Smooth muscle cell (in vitro differentiated cells): ENCODE results near the gene DNA2. TPM values are rescaled to one million over a fixed set of nuclear protein-coding genes. Genes with fewer than 3 reads are reported as not detected.

ENCODE experiments used
- DNase-seq: peaks from one replicate; lab custom pipeline; 2025; ENCODE audit not compliant: unreplicated experiment; lab: John Stamatoyannopoulos, UW
- H2AFZ ChIP-seq: fragments of 200-600 bp; sonication (generic); 2 replicates; pipeline ENCODE4 v1.6.0; 2016; ENCODE audit warnings: antibody characterized with exemption, low read depth, mild to moderate bottlenecking
- H3F3A ChIP-seq: fragments of 200-600 bp; sonication (generic); 2 replicates; pipeline ENCODE4 v1.6.0; 2017; ENCODE audit warnings: antibody characterized with exemption, low read depth
- H3K27ac ChIP-seq: fragments of 200-600 bp; sonication (generic); 2 replicates; pipeline ENCODE4 v1.5.1; 2016; ENCODE audit warnings: low read depth, mild to moderate bottlenecking
- H3K27me3 ChIP-seq: fragments of 200-600 bp; sonication (generic); 2 replicates; pipeline ENCODE4 v1.6.1; 2016; ENCODE audit warnings: low read depth, mild to moderate bottlenecking
- H3K36me3 ChIP-seq: fragments of 200-600 bp; sonication (generic); 2 replicates; pipeline ENCODE4 v1.5.1; 2016; ENCODE audit warnings: low read depth
- H3K4me1 ChIP-seq: fragments of 200-600 bp; sonication (generic); 2 replicates; pipeline ENCODE4 v1.5.1; 2016; ENCODE audit warnings: low read depth
- H3K4me2 ChIP-seq: fragments of 200-600 bp; sonication (generic); 2 replicates; pipeline ENCODE4 v1.6.0; 2016; ENCODE audit warnings: mild to moderate bottlenecking
- H3K4me3 ChIP-seq: fragments of 200-600 bp; sonication (generic); 2 replicates; pipeline ENCODE4 v1.5.1; 2016; ENCODE audit warnings: mild to moderate bottlenecking
- H3K79me2 ChIP-seq: fragments of 200-600 bp; sonication (generic); 2 replicates; pipeline ENCODE4 v1.6.0; 2016; ENCODE audit warnings: low read depth, mild to moderate bottlenecking
- H3K9ac ChIP-seq: fragments of 200-600 bp; sonication (generic); 2 replicates; pipeline ENCODE4 v1.6.0; 2016; ENCODE audit warnings: low read depth
- H3K9me3 ChIP-seq: fragments of 200-600 bp; sonication (generic); replicated peaks from 2 replicates; pipeline ENCODE4 v1.5.1; 2016; ENCODE audit warnings: low read depth
- H4K20me1 ChIP-seq: fragments of 200-600 bp; sonication (generic); 2 replicates; pipeline ENCODE4 v1.6.0; 2016; ENCODE audit warnings: low read depth
- CTCF ChIP-seq: fragments of 200-600 bp; sonication (generic); IDR thresholded peaks from 2 replicates; pipeline ENCODE4 v1.5.1; 2017; ENCODE audit warnings: borderline replicate concordance, mild to moderate bottlenecking, antibody characterized with exemption; ENCODE audit not compliant: insufficient read depth, poor library complexity, severe bottlenecking
- WGBS: methylation state at CpG from one replicate; pipeline ENCODE4 v1.1.7; 2016; ENCODE audit warnings: low lambda C conversion rate; 5-methylcytosine and 5-hydroxymethylcytosine counted together
- polyA plus RNA-seq: library from polyadenylated mRNA; unstranded; fragments of >200 nt; fragmentation: Nextera tagmentation; extraction: Ambion mirVana; gene quantifications from 2 replicates; pipeline ENCODE4 v1.2.1, GENCODE V29; 2016
- total RNA-seq: library from RNA; depleted of rRNA; stranded (reverse); fragments of >200 nt; gene quantifications from 2 replicates; pipeline ENCODE4 v1.2.3, GENCODE V29; 2014

Gene DNA2
- total and polyA plus RNA-seq, 2 experiments from 2014 or later: 2.1 to 13.8 TPM

DNA sequence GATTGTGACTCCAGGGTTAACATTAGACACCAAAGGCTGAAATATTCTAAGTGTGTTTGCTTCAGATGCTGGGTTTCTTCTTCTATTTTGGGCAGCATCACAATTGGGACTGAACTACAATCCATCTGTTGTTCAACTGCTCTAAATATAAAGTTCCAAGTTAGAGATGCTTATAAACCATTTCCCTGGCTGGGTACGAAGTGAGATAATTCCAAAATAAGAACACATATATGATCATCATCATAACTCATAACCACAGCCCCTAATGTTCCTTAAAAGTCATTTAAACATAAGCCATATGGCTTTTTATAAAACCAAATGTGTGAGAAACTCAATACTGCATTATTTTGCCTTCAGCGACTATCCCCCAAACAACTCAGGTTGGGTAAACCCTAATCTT, 28.8 kb downstream of the DNA2 start:
- no peak overlapping the region for H3K4me3 ChIP-seq
- H3K27ac ChIP-seq: no peak overlapping the region
- no peaks in the 10 kb centered on the region for H3K4me1 ChIP-seq
- no peaks in the 10 kb centered on the region for H3K79me2 ChIP-seq
- H3K27me3 ChIP-seq: no peaks in the 10 kb centered on the region
- DNase-seq: no peak
- H3K9me3 ChIP-seq: no peaks in the 10 kb centered on the region
- no peaks in the 10 kb centered on the region for H3K36me3 ChIP-seq
- no peak overlapping the region for H3K4me2 ChIP-seq
- no peaks in the 10 kb centered on the region for H4K20me1 ChIP-seq
- no peaks in the 10 kb centered on the region for H3F3A ChIP-seq
- H3K9ac ChIP-seq: no peak overlapping the region
- 95% methylated on average over 2 of the region's 2 CpGs for WGBS
- H2AFZ ChIP-seq: no peak overlapping the region
- TF ChIP-seq CTCF: no peak

- Histone ChIP-seq H2AFZ (no peak overlapping the region), H3K4me3 (no peak overlapping the region), H3K9ac (no peak overlapping the region), H3K27ac (no peak overlapping the region), H3K4me2 (no peak overlapping the region), H3K4me1 (no peaks in the 10 kb centered on the region), H3K27me3 (no peaks in the 10 kb centered on the region), H3K9me3 (no peaks in the 10 kb centered on the region), H4K20me1 (no peaks in the 10 kb centered on the region), H3K79me2 (no peaks in the 10 kb centered on the region), H3K36me3 (no peaks in the 10 kb centered on the region), H3F3A (no peaks in the 10 kb centered on the region)
- 98% methylated on average over 3 of the region's 3 CpGs for WGBS
- no peak for DNase-seq
- no peak for TF ChIP-seq CTCF
These were observed 30.9 kb downstream of the DNA2 start for GRCh38 chr10:68440898-68441297.

DNA sequence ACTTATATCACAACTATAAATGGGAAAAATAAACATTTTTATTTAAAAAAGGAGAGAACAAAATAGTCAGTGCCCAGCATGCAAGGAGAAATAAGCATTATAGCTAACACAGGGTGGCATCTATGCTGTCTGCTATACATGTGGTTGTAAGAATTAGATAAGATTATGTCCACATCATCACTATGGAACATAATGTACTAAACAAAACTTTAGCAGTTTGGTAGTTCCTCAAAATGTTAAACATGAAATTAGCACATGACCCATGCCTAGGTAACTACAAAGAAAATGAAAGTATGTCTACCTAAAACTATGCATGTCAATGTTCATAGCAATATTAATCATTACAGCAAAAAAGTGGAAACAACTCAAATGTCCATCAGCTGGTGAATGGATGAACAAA, 36.0 kb downstream of the DNA2 start:
- Histone ChIP-seq H3K4me1 (no peaks in the 10 kb centered on the region), H3K36me3 (no peaks in the 10 kb centered on the region), H3K4me3 (no peak overlapping the region)

More for the DNA sequence above, 36.0 kb downstream of the DNA2 start:
- TF ChIP-seq CTCF: no peak
- Histone ChIP-seq H3K4me2 (no peak overlapping the region), H3K27me3 (no peaks in the 10 kb centered on the region), H4K20me1 (no peaks in the 10 kb centered on the region), H3K79me2 (no peaks in the 10 kb centered on the region), H3K9me3 (no peaks in the 10 kb centered on the region), H3K9ac (no peak overlapping the region), H3K27ac (no peak overlapping the region), H2AFZ (no peak overlapping the region), H3F3A (no peaks in the 10 kb centered on the region)
- no peak for DNase-seq
